Peyer's patch (tissue), 4 donors: ENCODE results near the gene ZER1. TPM values are rescaled to one million over a fixed set of nuclear protein-coding genes. Genes with fewer than 3 reads are reported as not detected.

Experiments
- DNase-seq, 3 donors: peaks; one replicate each; pipeline ENCODE4 v3.0.0-alpha.2; 2017 to 2019
- H3K27ac ChIP-seq, 4 donors: fragments of 200-600 bp; sonication (generic); one replicate each; pipeline ENCODE4 v1.5.1; 2016 to 2019
- H3K27me3 ChIP-seq, 2 donors: fragments of 200-600 bp; sonication (generic); one replicate each; pipeline ENCODE4 v1.5.1; 2019
- H3K36me3 ChIP-seq, 3 donors: fragments of 200-600 bp; sonication (generic); one replicate each; pipeline ENCODE4 v1.5.1; 2016 to 2019
- H3K4me1 ChIP-seq, 4 donors: fragments of 200-600 bp; sonication (generic); one replicate each; pipeline ENCODE4 v1.5.1; 2016 to 2019
- H3K4me3 ChIP-seq, 4 donors: fragments of 200-600 bp; sonication (generic); 1 replicate in 3 of 4; 2 replicates in 1 of 4; pipeline ENCODE4 v1.5.1; 2016 to 2019; ENCODE audit warnings: mild to moderate bottlenecking in 1 of 4
- H3K9me3 ChIP-seq, 4 donors: fragments of 200-600 bp; sonication (generic); one replicate each; pipeline ENCODE4 v1.5.1; 2016 to 2019; ENCODE audit warnings: mild to moderate bottlenecking in 1 of 4
- POLR2A ChIP-seq, 2 donors: fragments of 450-650 bp; IDR thresholded peaks; one replicate each; pipeline ENCODE4 v1.5.1; 2017; ENCODE audit warnings: antibody characterized with exemption in 2 of 2, mild to moderate bottlenecking in 2 of 2, moderate library complexity in 2 of 2
- total RNA-seq, 4 donors: library from RNA; depleted of rRNA; stranded (reverse); fragments of >200 nt; gene quantifications; one replicate each; pipeline ENCODE4 v1.1.0, GENCODE V29; 2016
- TF ChIP-seq, protein P1 (sequence below), 6 experiments: fragments of 450-650 bp in 4 of 6; fragments of 200-600 bp in 2 of 6; sonication (generic) in 1 of 6; IDR thresholded peaks; one replicate each; pipeline ENCODE4 v1.5.1; 2017 to 2019; ENCODE audit warnings: antibody characterized with exemption in 6 of 6, mild to moderate bottlenecking in 3 of 6, moderate library complexity in 1 of 6

Gene ZER1
- total RNA-seq, 4 donors from 2014 or later = 83.1 to 114 (median 88.1) TPM

DNA sequence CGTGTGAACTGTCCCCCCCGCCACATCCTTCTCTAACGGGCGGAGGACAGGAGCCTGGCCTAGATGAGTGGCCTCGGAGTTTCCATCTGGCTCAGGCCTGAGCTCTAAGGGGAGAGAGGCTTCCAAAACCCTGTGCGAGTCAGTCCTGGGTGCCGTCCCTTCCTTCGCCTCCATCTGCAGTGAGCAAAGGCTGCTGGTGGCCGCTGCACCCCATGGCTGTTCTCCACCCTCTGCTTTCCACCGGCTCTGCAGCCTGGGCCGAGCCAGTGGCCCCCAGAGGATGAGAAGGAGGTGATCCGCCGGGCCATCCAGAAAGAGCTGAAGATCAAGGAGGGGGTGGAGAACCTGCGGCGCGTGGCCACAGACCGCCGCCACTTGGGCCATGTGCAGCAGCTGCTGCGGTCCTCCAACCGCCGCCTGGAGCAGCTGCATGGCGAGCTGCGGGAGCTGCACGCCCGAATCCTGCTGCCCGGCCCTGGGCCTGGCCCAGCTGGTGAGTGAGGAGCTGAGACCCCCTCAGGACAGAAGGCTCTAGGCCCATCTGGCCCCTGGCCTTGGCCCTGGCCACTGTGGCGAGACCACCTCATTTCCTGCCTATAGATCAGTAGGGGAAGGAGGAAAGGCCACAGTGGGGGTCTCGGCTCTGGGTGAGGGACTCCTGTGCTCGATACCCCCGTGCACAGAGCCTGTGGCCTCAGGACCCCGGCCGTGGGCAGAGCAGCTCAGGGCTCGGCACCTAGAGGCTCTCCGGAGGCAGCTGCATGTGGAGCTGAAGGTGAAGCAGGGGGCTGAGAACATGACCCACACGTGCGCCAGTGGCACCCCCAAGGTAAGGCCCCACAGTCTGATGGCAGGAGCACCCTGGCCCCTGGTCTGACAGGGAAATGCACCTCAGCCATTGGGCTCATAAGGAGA is 66.4 kb downstream of the ZER1 start:
- TF ChIP-seq, protein P1, sequence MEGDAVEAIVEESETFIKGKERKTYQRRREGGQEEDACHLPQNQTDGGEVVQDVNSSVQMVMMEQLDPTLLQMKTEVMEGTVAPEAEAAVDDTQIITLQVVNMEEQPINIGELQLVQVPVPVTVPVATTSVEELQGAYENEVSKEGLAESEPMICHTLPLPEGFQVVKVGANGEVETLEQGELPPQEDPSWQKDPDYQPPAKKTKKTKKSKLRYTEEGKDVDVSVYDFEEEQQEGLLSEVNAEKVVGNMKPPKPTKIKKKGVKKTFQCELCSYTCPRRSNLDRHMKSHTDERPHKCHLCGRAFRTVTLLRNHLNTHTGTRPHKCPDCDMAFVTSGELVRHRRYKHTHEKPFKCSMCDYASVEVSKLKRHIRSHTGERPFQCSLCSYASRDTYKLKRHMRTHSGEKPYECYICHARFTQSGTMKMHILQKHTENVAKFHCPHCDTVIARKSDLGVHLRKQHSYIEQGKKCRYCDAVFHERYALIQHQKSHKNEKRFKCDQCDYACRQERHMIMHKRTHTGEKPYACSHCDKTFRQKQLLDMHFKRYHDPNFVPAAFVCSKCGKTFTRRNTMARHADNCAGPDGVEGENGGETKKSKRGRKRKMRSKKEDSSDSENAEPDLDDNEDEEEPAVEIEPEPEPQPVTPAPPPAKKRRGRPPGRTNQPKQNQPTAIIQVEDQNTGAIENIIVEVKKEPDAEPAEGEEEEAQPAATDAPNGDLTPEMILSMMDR (IDR thresholded peaks at IDR 0.05) = no peak
- no peak for TF ChIP-seq POLR2A (IDR thresholded peaks at IDR 0.05)

DNA sequence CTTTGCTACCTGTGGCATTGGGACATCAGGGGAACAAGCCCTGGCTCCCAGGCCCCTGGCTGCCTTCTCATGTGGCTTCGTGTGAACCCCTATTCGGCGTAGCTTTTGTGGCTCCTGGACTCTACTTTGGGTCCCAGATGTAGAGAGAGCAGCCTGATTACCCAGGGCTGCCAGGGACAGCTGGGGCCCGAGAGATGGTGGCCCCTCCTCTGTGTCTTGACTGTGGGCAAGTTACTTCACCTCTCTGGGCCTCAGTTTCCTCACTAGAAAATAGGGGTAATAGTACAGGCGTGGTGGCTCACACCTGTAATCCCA is 67.4 kb downstream of the ZER1 start:
- no peaks in the 10 kb centered on the region for H3K9me3 ChIP-seq
- no peaks in the 10 kb centered on the region for H3K36me3 ChIP-seq
- H3K4me1 ChIP-seq = peaks cover 0 to 6% (median 2%) of the 10 kb centered on the region in 4 donors
- peak overlapping the region in 1 of 4 donors; percentile 69 for H3K27ac ChIP-seq
- TF ChIP-seq, protein P1 (IDR thresholded peaks at IDR 0.05) = no peak
- no peak for TF ChIP-seq POLR2A (IDR thresholded peaks at IDR 0.05)
- H3K4me3 ChIP-seq = no peak overlapping the region
- no peaks in the 10 kb centered on the region for H3K27me3 ChIP-seq
- DNase-seq = no peak

More for the DNA sequence above, 66.4 kb downstream of the ZER1 start:
- H3K9me3 ChIP-seq = no peaks in the 10 kb centered on the region
- H3K27ac ChIP-seq = no peak overlapping the region
- DNase-seq = peak in 1 of 3 donors; percentile 46
- no peaks in the 10 kb centered on the region for H3K36me3 ChIP-seq
- peaks cover 0 to 6% (median 2%) of the 10 kb centered on the region in 4 donors for H3K4me1 ChIP-seq
- no peak overlapping the region for H3K4me3 ChIP-seq
- no peaks in the 10 kb centered on the region for H3K27me3 ChIP-seq

DNA sequence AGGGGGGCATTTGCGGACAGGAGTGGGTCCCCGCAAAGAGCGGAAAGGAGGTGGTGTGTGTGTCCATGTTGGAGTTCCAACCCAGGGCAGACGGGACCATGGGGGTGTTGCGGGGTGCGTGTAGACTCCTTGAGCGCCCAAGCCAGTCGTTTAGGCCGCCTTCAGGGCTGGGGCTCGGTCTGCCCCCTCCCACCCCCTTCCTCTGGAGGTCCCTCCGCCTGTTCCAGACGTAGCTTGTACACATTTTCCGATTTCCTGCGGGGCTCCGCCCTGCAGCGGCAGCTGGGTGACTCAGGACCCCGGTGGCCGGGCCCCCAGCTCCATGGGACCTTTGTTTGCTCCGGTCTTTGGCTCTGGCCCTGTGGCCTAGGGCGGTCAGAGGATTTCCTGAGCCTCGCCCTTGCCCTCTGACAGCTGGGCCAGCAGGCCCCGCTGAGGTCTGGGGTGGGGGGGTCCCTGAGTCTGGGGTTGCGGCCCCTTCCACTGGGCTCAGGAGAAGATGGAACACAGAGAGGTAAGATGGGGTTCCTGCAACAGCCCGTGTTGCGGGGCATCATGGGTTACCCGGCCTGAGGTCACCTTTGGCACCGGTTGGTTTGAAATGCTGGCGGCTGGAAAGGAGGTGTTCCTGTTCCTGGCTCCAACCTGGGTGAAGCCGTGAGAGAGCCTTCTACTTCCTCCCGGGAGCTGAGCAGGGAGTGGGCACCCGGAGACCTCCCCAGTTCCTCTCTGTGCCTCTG is 67.9 kb downstream of the ZER1 start:
- TF ChIP-seq, protein P1 (IDR thresholded peaks at IDR 0.05) = no peak
- TF ChIP-seq POLR2A (IDR thresholded peaks at IDR 0.05) = no peak
- no peaks in the 10 kb centered on the region for H3K36me3 ChIP-seq
- H3K4me1 ChIP-seq = peaks cover 0 to 6% (median 2%) of the 10 kb centered on the region in 4 donors
- H3K4me3 ChIP-seq = peak overlapping the region; percentile 64 to 89 (median 78)
- peak overlapping the region; percentile 69 to 79 (median 74) for H3K27ac ChIP-seq
- H3K27me3 ChIP-seq = no peaks in the 10 kb centered on the region
- DNase-seq = peak in 1 of 3 donors; percentile 47
- no peaks in the 10 kb centered on the region for H3K9me3 ChIP-seq

DNA sequence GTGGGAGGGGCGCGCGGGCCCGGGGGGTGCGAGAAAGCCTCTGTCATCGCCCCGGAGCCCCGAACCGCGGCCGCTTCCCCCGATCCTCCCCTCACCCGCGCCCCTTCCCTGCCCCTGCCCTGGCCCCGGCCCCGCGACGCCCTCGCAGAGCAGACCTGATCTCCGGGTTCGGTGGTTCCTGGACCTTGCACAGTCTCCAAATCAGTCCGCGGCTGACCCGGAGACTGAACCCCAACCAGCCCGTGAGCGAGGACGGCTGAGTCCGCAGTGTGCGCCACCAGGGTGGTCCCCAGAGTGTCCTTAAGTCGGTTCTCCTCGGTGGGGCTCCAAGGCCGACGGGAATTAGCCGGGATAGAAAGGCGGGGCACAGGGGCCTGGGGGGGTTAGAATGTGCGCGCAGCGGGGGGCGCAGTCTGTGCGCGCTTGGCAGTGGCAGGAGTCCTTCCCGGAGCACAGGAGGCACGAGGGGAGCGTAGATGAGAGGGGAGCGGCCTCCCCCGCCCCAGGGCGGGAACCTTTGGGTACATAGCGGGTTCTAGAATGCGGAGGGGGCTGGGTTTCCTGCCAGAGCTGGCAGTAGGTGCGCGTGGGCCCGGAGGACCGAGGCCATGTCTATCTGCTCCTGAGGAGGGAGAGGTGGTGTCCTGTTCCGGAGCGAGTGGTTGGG is 68.6 kb downstream of the ZER1 start:
- Histone ChIP-seq H3K27ac (peak overlapping the region; percentile 69 to 79 (median 74)), H3K27me3 (no peaks in the 10 kb centered on the region), H3K4me3 (peak overlapping the region; percentile 64 to 89 (median 78)), H3K4me1 (peaks cover 0 to 6% (median 2%) of the 10 kb centered on the region in 4 donors), H3K9me3 (no peaks in the 10 kb centered on the region), H3K36me3 (no peaks in the 10 kb centered on the region)
- TF ChIP-seq, protein P1 (IDR thresholded peaks at IDR 0.05) = no peak
- TF ChIP-seq POLR2A (IDR thresholded peaks at IDR 0.05) = no peak
- DNase-seq = peak in 1 of 3 donors; percentile 58

DNA sequence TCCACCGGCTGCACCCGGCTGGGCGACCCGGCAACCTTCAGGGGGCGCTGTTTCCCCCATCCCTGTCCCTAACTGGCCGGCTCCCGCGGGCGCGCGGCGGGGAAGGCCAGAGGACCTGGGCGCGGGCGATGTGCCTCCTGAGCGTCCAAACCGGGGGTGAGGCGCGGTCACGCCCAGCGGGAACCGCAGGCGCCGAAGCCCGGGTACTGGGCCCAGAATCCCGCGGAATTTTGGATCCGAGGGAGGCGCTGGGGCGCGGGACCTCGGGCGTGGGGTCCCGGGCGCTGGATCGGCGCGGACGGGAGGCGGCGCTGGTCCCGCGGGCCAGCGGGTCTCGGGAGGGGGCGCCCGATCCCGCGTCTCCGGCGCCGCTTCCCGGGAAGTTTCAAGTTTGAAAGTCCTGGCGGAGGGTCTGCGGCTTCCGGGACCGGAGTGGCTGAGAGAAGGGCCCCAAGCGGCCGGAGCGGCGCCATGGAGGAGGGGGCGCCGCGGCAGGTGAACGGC is 69.2 kb downstream of the ZER1 start, which contains the start of gene PKN3:
Gene PKN3, plus strand, starts transcription at position 59 of the 504 bp plus-strand sequence. Its CDS starts 413 bp downstream, at position 472.
- peak in 1 of 2 donors; percentile 28 for TF ChIP-seq POLR2A (IDR thresholded peaks at IDR 0.05)
- TF ChIP-seq, protein P1 (IDR thresholded peaks at IDR 0.05) = peak; percentile 74 to 95 (median 86)
- Histone ChIP-seq H3K4me1 (peaks cover 0 to 6% (median 2%) of the 10 kb centered on the region in 4 donors), H3K36me3 (no peaks in the 10 kb centered on the region), H3K9me3 (no peaks in the 10 kb centered on the region), H3K27ac (peak within 1 kb of the TSS; percentile 69 to 79 (median 74)), H3K27me3 (no peaks in the 10 kb centered on the region), H3K4me3 (peak within 1 kb of the TSS; percentile 64 to 89 (median 78))
- peak; percentile 82 to 95 (median 93) for DNase-seq
